H9 (cell line): Measurements from ENCODE around the gene CCBE1. TPM values are rescaled to one million over a fixed set of nuclear protein-coding genes. Genes with fewer than 3 reads are reported as not detected.

ENCODE experiments used
- DNase-seq: peaks from one replicate; pipeline ENCODE4 v3.0.0-alpha.2; 2017
- H2AFZ ChIP-seq: one replicate; pipeline ENCODE4 v1.6.1; 2013; ENCODE audit warnings: mild to moderate bottlenecking, low read length, control low read depth, moderate library complexity
- H2AK5ac ChIP-seq: 2 replicates; pipeline ENCODE4 v1.6.1; 2013; ENCODE audit warnings: low read length, control low read depth, mixed read lengths; ENCODE audit not compliant: insufficient read length
- H2BK120ac ChIP-seq: one replicate; pipeline ENCODE4 v1.6.1; 2013; ENCODE audit warnings: low read depth, mild to moderate bottlenecking, low read length, control low read depth, inconsistent platforms; ENCODE audit not compliant: poor library complexity, severe bottlenecking
- H2BK12ac ChIP-seq: 2 replicates; pipeline ENCODE4 v1.6.1; 2013; ENCODE audit warnings: low read length, control low read depth, mixed read lengths, low read depth; ENCODE audit not compliant: insufficient read length
- H2BK15ac ChIP-seq: 2 replicates; pipeline ENCODE4 v1.6.1; 2013; ENCODE audit warnings: low read depth, low read length, control low read depth
- H2BK20ac ChIP-seq: one replicate; pipeline ENCODE4 v1.6.1; 2013; ENCODE audit warnings: low read depth, mild to moderate bottlenecking, low read length, control low read depth, inconsistent platforms; ENCODE audit not compliant: poor library complexity, severe bottlenecking
- H2BK5ac ChIP-seq: 2 replicates; pipeline ENCODE4 v1.6.1; 2013; ENCODE audit warnings: low read length, control low read depth, mixed read lengths; ENCODE audit not compliant: insufficient read length
- H3K14ac ChIP-seq: 2 replicates; pipeline ENCODE4 v1.6.1; 2013; ENCODE audit warnings: low read length, control low read depth; ENCODE audit not compliant: insufficient read depth
- H3K18ac ChIP-seq: 2 replicates; pipeline ENCODE4 v1.6.1; 2013; ENCODE audit warnings: low read depth, mild to moderate bottlenecking, mixed read lengths, low read length, control low read depth; ENCODE audit not compliant: insufficient read length
- H3K23ac ChIP-seq: 2 replicates; pipeline ENCODE4 v1.6.1; 2013; ENCODE audit warnings: low read length, control low read depth, mixed read lengths, low read depth; ENCODE audit not compliant: insufficient read length
- H3K23me2 ChIP-seq: 2 replicates; pipeline ENCODE4 v1.6.1; 2013; ENCODE audit warnings: low read depth, mild to moderate bottlenecking, mixed read lengths, low read length, control low read depth; ENCODE audit not compliant: insufficient read length, poor library complexity, severe bottlenecking
- H3K27ac ChIP-seq: 2 replicates; pipeline ENCODE4 v1.5.1; 2013; ENCODE audit warnings: low read length, control low read depth, mixed read lengths, low read depth; ENCODE audit not compliant: insufficient read length
- H3K27me3 ChIP-seq: 2 replicates; pipeline ENCODE4 v1.6.1; 2013; ENCODE audit warnings: low read length, control low read depth, inconsistent platforms; ENCODE audit not compliant: insufficient read depth
- H3K4ac ChIP-seq: 2 replicates; pipeline ENCODE4 v1.6.1; 2013; ENCODE audit warnings: low read depth, mild to moderate bottlenecking, control low read depth, inconsistent platforms, low read length, moderate library complexity
- H3K4me1 ChIP-seq: 2 replicates; pipeline ENCODE4 v1.6.1; 2013; ENCODE audit warnings: low read length, control low read depth, inconsistent platforms; ENCODE audit not compliant: insufficient read depth
- H3K4me2 ChIP-seq: 2 replicates; pipeline ENCODE4 v1.6.1; 2013; ENCODE audit warnings: low read length, control low read depth, mixed read lengths; ENCODE audit not compliant: insufficient read length, insufficient read depth
- H3K56ac ChIP-seq: 2 replicates; pipeline ENCODE4 v1.6.1; 2013; ENCODE audit warnings: low read depth, mild to moderate bottlenecking, mixed read lengths, low read length, control low read depth; ENCODE audit not compliant: insufficient read length
- H3K79me1 ChIP-seq: 2 replicates; pipeline ENCODE4 v1.6.1; 2013; ENCODE audit warnings: low read depth, mild to moderate bottlenecking, moderate library complexity, low read length, control low read depth, inconsistent platforms; ENCODE audit not compliant: insufficient read depth, poor library complexity, severe bottlenecking
- H3K79me2 ChIP-seq: 2 replicates; pipeline ENCODE4 v1.6.1; 2013; ENCODE audit warnings: low read length, control low read depth, inconsistent platforms; ENCODE audit not compliant: insufficient read depth
- H3K9ac ChIP-seq: 2 replicates; pipeline ENCODE4 v1.6.1; 2013; ENCODE audit warnings: low read length, control low read depth, mixed read lengths; ENCODE audit not compliant: insufficient read length; ENCODE audit errors: extremely low read depth
- H3K9me3 ChIP-seq: one replicate; pipeline ENCODE4 v1.6.1; 2013; ENCODE audit warnings: low read depth, low read length, inconsistent platforms; ENCODE audit not compliant: control insufficient read depth
- H3T11ph ChIP-seq: one replicate; pipeline ENCODE4 v1.6.1; 2013; ENCODE audit warnings: mild to moderate bottlenecking, low read length, control low read depth, inconsistent platforms
- H4K20me1 ChIP-seq: one replicate; pipeline ENCODE4 v1.6.1; 2013; ENCODE audit not compliant: control insufficient read depth, insufficient read length, insufficient read depth
- H4K5ac ChIP-seq: 2 replicates; pipeline ENCODE4 v1.6.1; 2013; ENCODE audit warnings: low read depth, mild to moderate bottlenecking, mixed read lengths, low read length, control low read depth; ENCODE audit not compliant: insufficient read length
- H4K8ac ChIP-seq: replicated peaks from 2 replicates; pipeline ENCODE4 v1.6.1; 2013; ENCODE audit warnings: low read length, control low read depth, mixed read lengths, low read depth; ENCODE audit not compliant: insufficient read length
- H4K91ac ChIP-seq: 2 replicates; pipeline ENCODE4 v1.6.1; 2013; ENCODE audit warnings: low read depth, mild to moderate bottlenecking, moderate library complexity, mixed read lengths, low read length, control low read depth; ENCODE audit not compliant: insufficient read length
- H3K27ac Mint-ChIP-seq, 3 experiments: 2 replicates in 2 of 3; 3 replicates in 1 of 3; pipeline ENCODE4 v1.8.0; 2020 to 2021; ENCODE audit warnings: mixed read lengths in 3 of 3, mild to moderate bottlenecking in 1 of 3, moderate library complexity in 1 of 3
- H3K27me3 Mint-ChIP-seq: 2 replicates; pipeline ENCODE4 v1.8.0; 2021; ENCODE audit warnings: low read depth, mild to moderate bottlenecking, moderate library complexity, mixed read lengths
- H3K36me3 Mint-ChIP-seq, 3 experiments: 2 replicates in 2 of 3; 3 replicates in 1 of 3; pipeline ENCODE4 v1.8.0; 2020 to 2021; ENCODE audit warnings: low read depth in 3 of 3, mixed read lengths in 3 of 3; ENCODE audit not compliant: insufficient read depth in 1 of 3
- H3K4me1 Mint-ChIP-seq, 2 experiments: 2 replicates each; pipeline ENCODE4 v1.8.0; 2020; ENCODE audit warnings: mixed read lengths in 2 of 2
- H3K4me3 Mint-ChIP-seq, 2 experiments: 2 replicates in 1 of 2; 3 replicates in 1 of 2; pipeline ENCODE4 v1.8.0; 2020 to 2021; ENCODE audit warnings: mild to moderate bottlenecking in 2 of 2, mixed read lengths in 2 of 2, moderate library complexity in 1 of 2
- H3K9me3 Mint-ChIP-seq, 2 experiments: 2 replicates in 1 of 2; 3 replicates in 1 of 2; pipeline ENCODE4 v1.8.0; 2020; ENCODE audit warnings: mild to moderate bottlenecking in 2 of 2, mixed read lengths in 2 of 2, moderate library complexity in 1 of 2
- CTCF ChIP-seq: fragments of 200-600 bp; sonication (generic); conservative IDR thresholded peaks from 3 replicates; pipeline ENCODE4 v1.8.0; 2021; ENCODE audit warnings: antibody characterized with exemption, mild to moderate bottlenecking
- WGBS: extraction: QIAGEN DNeasy Blood & Tissue Kit; methylation state at CpG from one replicate; pipeline ENCODE4 v1.1.7; 2013; ENCODE audit warnings: missing lambda C conversion rate, low lambda C conversion rate, mixed read lengths; ENCODE audit not compliant: insufficient read length; ENCODE audit errors: extremely low coverage; 5-methylcytosine and 5-hydroxymethylcytosine counted together
- total RNA-seq: library from RNA; stranded (reverse); gene quantifications from 2 replicates; pipeline ENCODE4 v1.2.1, GENCODE V29; 2021

Gene CCBE1
- total RNA-seq, 1 experiment from 2014 or later, result 0.39 TPM

DNA sequence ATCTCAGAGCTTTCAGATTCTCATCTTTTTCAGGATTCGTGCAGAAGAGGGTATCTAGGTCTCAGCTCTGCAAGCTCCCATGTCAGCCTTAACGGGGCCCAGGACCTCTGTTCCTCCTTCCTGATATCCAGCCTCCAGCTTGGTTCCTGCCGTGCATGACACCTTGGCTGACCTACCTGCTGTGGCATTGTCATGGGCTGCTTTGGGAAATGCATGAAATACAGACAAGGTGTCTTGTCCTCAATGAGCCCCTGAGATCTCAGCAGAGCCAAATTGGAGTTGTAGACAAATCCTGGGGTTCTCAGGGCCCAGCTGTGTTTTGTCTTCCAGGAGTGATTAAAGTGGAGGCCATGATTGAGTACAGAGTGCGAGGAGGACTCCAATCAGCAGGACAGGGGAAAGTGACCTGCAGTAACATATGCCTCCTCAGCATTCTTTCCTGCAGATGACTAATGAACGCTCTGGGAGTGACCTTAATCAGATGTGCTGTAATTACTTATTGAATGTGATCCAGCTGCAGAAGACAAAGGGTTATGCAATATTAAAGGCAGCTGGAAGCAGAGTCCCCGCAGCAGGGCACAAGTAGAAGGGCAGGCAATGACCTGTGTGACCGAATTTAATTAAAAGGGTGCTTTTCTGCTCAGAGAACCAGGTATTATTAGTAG, 141.1 kb downstream of the CCBE1 start:
- Histone ChIP-seq H3K56ac (no peak overlapping the region), H4K20me1 (no peaks in the 10 kb centered on the region), H3K27ac (no peak overlapping the region), H4K91ac (no peak overlapping the region), H3K79me2 (no peaks in the 10 kb centered on the region), H2BK5ac (no peak overlapping the region), H3K4ac (no peak overlapping the region), H4K5ac (no peak overlapping the region), H3K4me1 (peaks cover 3% of the 10 kb centered on the region; the same call in 1 of the 2 replicates), H3K23me2 (no peaks in the 10 kb centered on the region), H3T11ph (no peak overlapping the region), H2BK15ac (no peak overlapping the region), H4K8ac (no peak overlapping the region), H3K14ac (no peak overlapping the region), H3K9ac (no peak overlapping the region), H2AFZ (no peak overlapping the region), H3K23ac (no peak overlapping the region), H3K4me2 (no peak overlapping the region), H2BK20ac (no peak overlapping the region), H3K79me1 (no peaks in the 10 kb centered on the region), H3K27me3 (no peaks in the 10 kb centered on the region), H3K18ac (no peak overlapping the region), H2BK12ac (no peak overlapping the region), H2AK5ac (no peak overlapping the region), H2BK120ac (no peak overlapping the region), H3K9me3 (no peaks in the 10 kb centered on the region)
- Mint-ChIP-seq H3K27me3 (no peaks in the 10 kb centered on the region), H3K36me3 (peaks cover 0 to 10% (median 0%) of the 10 kb centered on the region in 3 experiments; a peak in 3 of 7 replicates), H3K9me3 (peaks cover 6 to 7% of the 10 kb centered on the region in 2 experiments; a peak in 4 of 5 replicates), H3K4me1 (peaks cover 8 to 9% of the 10 kb centered on the region in 2 experiments), H3K27ac (peak overlapping the region in 2 of 3 experiments; percentile 11 to 46; a peak in 3 of 7 replicates), H3K4me3 (no peak overlapping the region)
- no peak for DNase-seq
- WGBS, result no CpG with 5 or more reads among the region's 7 CpGs
- TF ChIP-seq CTCF, result no peak
